ENCODE measurements around the gene SMIM30.
"Not testable (repeated sequence)": the region's sequence is repeated elsewhere in the genome, so short reads cannot be mapped to it uniquely, and the experiment has no call there.

The SMIM30 gene, protein sequence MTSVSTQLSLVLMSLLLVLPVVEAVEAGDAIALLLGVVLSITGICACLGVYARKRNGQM

GRCh38 chr7:113118074-113118959 is at the start of gene SMIM30:
Gene SMIM30, minus strand, starts transcription at chr7:113118554. Its CDS starts 976 bp downstream, at chr7:113117578.
- peak; percentile 89 for DNase-seq

GRCh38 chr7:113166176-113166575 is 47.8 kb upstream of the SMIM30 start:
- not testable (repeated sequence) for DNase-seq

DNA sequence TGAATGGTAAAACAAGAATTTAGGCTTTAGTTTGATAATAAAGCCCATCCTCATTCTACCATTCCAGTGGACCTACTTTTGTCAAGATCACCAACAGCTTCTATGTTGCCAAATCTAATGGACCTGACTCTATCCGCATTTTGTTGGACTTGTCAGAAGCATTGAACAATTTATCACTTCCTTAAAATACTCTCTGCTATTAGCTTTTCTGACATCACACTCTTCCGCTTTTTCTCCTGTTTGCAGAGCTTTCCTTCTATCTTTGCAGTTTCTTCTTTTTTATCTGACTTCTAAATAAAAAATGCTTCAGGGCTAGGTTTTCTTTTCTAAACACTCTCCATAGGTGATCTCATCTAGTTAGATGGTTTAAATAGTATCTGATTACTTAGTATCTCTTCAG is 42.7 kb upstream of the SMIM30 start:
- no peak for DNase-seq

DNA sequence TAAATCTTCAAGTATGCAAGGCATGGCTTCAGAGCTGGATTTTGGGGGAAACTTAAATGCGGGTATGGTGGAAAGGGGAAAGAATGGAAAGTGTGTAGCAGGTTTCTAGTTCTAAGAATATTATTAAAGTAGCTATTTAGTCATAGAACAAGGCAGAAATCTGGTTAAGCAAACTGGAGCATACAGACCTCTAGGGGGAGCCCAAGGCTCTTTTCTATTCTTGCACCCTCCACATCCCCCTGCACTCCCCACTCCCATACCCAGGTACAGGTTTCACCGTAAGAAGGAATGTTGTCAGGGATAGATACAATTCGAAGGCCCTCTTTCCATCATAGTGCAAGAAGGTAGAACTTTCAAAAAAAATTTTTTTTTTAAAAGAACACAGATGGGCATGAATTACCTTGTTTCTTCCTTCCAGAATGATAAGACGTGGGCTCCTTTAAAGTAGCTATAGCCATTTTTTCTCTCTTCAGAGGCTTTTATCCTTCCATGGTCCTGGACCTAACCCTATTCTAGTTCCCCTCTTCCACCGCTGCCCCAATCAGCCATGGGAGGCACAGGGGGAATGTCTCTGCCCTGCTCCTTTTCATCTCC is 41.5 kb upstream of the SMIM30 start:
- DNase-seq: peak; percentile 43

GRCh38 chr7:113158756-113159155 is 40.4 kb upstream of the SMIM30 start:
- DNase-seq: no peak

DNA sequence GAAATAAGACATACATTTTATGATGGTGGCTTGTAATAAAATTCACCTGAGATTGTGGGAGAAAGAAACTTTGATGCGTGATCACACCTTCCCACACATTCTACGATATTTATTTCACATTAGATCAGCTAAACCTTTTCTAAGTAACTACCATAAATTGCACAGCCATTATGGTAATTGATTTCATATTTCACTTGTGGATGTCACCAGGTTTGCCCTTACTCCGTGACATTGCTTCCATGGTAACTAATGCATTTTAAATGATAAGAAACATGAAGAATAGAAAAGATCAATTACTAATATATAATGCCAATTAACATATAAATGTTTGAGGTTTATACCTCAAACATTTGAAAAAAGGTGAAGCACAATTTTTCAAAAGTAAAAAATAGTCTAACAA is 35.8 kb upstream of the SMIM30 start:
- DNase-seq: no peak

DNA sequence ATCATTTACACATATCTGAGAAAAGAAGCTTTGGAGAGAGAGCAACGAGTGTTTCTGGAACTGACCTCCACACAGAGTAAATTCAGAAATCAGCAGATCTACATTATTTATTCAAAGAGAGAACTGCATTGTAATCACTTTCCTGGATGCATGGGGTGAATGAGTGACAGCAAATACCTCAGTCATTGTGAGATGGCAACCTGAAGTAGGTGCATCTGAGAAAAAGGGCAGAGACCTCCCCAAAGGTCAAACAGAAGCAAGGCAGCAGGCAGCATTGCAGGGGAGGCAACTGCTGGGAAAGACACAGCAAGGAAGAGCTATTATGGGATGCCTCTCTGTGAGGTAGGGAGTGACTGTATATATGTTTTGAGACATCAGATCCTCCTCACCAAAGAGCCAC is 26.5 kb upstream of the SMIM30 start:
- DNase-seq: no peak

GRCh38 chr7:113143486-113144257 is 25.3 kb upstream of the SMIM30 start:
- DNase-seq: no peak

- DNase-seq: no peak
Observed at GRCh38 chr7:113142385-113143119, 24.2 kb upstream of the SMIM30 start.

DNA sequence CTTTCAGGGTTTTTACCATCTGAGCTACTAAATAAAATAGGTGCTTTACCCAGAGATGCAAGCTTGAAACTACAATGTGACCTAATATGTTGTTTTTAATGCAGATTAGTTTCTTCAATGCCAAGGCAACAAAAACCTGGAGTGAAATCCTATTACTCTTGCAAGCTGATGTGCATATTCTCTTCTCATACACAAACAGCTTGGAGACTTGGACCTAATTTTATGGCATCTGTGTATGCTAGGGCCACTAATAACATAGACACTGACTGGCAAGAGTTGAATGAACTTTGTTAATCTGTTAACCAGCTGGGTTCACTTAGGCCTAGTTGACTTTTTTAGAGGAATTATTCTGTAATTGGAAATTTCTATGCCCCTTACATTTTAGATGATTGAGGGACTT is 23.4 kb upstream of the SMIM30 start:
- DNase-seq: no peak

- DNase-seq: no peak
Observed at GRCh38 chr7:113140956-113141355, 22.6 kb upstream of the SMIM30 start.

DNA sequence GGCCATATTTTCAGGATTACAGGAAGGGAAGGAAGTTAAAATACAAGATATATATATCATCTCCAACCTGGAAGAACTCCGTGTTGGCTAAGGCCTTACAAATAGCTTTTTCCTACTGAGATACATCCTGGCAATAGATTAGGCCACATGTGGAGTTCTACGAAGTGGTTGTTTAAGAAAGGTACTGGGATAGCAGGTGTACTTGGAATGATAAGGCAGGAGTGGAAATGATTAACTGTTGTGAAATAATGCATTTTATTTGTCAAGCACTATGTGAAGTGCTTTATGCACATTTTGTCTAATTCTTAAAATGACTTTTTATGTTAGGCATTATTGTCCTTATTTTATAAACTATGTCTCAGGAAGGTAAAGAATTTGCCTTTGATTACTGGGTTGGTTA is 18.9 kb upstream of the SMIM30 start:
- DNase-seq: no peak

DNA sequence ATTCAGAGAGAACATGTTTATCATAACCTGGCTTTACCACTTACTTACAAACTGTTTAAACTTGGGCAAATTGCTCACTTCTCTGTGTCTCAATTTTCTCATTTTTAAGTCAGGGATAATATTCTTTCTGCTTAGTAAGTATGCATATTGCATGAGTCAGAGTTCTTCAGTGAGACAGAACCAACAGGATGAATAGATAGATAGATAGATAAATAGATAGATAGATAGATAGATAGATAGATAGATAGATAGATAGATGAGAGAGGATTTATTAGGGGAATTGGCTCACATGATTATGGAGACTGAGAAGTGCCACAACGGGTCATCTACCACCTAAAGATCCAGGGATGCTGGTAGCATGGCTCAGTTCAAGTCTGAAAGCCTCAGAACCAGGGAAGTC is 15.7 kb upstream of the SMIM30 start:
- no peak for DNase-seq

GRCh38 chr7:113131367-113131766 is 13.0 kb upstream of the SMIM30 start:
- no peak for DNase-seq

DNA sequence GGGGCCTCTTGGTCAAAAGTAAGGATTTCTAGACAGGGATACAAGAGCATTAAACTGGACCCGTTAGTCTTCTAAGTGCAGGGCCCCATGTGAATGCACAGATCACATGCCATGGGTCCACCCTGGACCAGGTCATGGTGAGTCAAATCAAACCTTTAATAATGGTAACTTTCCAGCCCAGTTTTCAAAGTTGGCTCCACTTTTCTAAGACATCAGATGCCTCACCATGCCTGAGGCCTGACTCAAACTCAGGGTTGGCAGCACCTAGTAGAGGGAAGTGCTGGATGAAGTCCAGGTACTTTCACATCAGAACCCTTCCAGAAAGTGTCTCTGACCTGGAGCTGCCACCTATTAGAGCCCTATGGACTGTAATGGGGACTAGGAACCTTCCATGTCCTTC is 9.7 kb upstream of the SMIM30 start:
- DNase-seq: peak; percentile 3

- DNase-seq: no peak
Observed at GRCh38 chr7:113125728-113126127, 7.4 kb upstream of the SMIM30 start.

GRCh38 chr7:113122744-113123143 is 4.4 kb upstream of the SMIM30 start:
- no peak for DNase-seq

DNA sequence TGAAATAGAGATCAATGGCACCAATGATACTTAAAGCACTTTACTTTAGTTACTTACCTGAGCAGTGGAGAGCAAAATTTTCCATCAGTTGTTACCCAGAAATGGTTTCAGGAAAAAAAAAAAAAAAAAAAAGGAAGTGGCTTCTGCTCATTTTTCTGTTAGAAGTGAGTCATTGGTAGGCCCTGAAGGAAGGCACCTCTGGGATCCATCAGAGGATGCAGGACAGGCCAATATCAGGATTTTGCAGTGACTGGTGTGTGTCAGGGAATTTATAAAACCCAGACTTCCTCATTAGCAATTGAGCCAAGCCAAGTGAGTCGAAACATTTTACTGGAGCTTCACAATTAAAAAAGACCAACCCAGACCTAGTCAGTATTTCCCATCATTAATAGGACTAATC is 2.3 kb upstream of the SMIM30 start:
- peak; percentile 3 for DNase-seq

DNA sequence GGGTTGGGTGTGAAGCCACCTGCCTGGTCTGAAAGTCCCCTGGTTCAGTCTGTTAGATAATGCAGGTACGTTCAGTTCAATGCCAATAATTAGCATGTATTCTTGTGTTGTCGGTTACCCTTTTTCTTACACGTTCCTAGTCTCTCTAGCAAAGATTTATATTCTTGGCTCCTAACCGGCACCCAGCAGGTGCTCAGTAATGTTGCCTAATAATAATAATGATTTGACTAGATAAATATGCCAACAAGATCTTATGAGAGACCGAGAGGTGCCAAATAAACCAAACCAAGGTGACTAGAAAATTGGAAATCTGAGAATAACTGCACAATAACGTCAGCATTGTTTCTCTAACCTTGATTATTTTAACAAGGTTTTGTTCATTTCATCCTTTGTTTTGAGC is 1.1 kb upstream of the SMIM30 start:
- DNase-seq: no peak

DNA sequence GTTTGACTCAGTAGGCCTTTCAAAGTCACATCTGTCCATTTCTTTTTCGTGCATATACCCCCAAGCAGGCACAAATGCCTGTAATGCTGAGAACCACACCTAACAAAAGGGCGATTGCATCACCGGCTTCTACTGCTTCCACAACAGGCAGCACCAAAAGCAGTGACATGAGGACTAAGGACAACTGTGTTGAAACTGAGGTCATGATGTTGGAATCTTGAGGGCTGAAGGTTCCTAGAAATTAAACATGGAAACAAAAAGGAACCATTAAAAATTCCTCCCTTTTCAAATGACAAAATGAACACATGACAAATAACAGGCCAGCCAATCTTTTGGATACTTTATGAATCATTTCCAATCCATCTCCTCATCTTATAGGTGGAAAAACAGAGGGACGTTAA is 980 bp downstream of the SMIM30 start:
- DNase-seq: not testable (repeated sequence)

GRCh38 chr7:113113912-113114311 is 4.4 kb downstream of the SMIM30 start:
- no peak for DNase-seq

- no peak for DNase-seq
Observed at GRCh38 chr7:113109718-113110117, 8.6 kb downstream of the SMIM30 start.

DNA sequence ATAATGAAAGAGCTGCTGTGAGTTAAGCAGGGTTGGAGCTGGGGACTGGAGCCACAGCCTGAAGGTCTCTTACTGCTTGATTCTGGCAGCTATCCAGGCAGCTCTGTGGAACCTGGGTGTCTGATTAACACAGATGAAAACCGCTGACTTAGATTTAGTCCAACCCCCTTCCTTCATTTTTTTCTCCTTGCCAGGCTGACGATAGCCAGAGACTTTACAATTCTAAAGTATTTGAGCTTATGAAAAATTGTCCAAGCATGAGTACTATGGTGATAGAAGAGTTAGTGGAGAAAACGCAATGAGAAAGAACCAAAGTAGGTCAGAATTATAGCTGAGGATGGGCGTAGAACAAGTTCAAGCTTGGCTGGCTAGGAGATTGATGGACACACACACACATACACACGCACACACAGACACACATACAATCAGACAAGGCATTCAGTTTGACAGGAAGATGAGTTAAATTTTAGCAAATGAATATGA is 18.2 kb downstream of the SMIM30 start:
- DNase-seq: peak; percentile 73

All from fibroblast of upper back skin (primary cell).